Osteocyte (in vitro differentiated cells): ENCODE data around the gene ERO1A. TPM values are rescaled to one million over a fixed set of nuclear protein-coding genes. Genes with fewer than 3 reads are reported as not detected.

Experiments used
- DNase-seq: peaks from one replicate; pipeline ENCODE4 v3.0.0; 2021; ENCODE audit warnings: mixed read lengths; ENCODE audit not compliant: unreplicated experiment; ENCODE audit errors: extremely low spot score
- H3K27ac Mint-ChIP-seq: one replicate; pipeline ENCODE4 v1.8.0; 2021; ENCODE audit warnings: mild to moderate bottlenecking, mixed read lengths; ENCODE audit not compliant: unreplicated experiment
- H3K27me3 Mint-ChIP-seq: one replicate; pipeline ENCODE4 v1.8.0; 2021; ENCODE audit warnings: mixed read lengths; ENCODE audit not compliant: unreplicated experiment
- H3K36me3 Mint-ChIP-seq: one replicate; pipeline ENCODE4 v1.8.0; 2021; ENCODE audit warnings: mixed read lengths; ENCODE audit not compliant: unreplicated experiment
- H3K4me1 Mint-ChIP-seq: one replicate; pipeline ENCODE4 v1.8.0; 2021; ENCODE audit warnings: mixed read lengths; ENCODE audit not compliant: unreplicated experiment
- H3K4me3 Mint-ChIP-seq: one replicate; pipeline ENCODE4 v1.8.0; 2021; ENCODE audit warnings: mild to moderate bottlenecking, moderate library complexity, mixed read lengths; ENCODE audit not compliant: unreplicated experiment
- H3K9me3 Mint-ChIP-seq: one replicate; pipeline ENCODE4 v1.8.0; 2021; ENCODE audit warnings: mixed read lengths; ENCODE audit not compliant: unreplicated experiment
- CTCF ChIP-seq: fragments of 200-600 bp; sonication (generic); IDR thresholded peaks from 2 replicates; pipeline ENCODE4 v1.5.0; 2021; ENCODE audit warnings: antibody characterized with exemption, mild to moderate bottlenecking, moderate library complexity
- total RNA-seq: library from RNA; stranded (reverse); gene quantifications from 2 replicates; pipeline ENCODE4 v1.2.1, GENCODE V29; 2021

ERO1A gene
- total RNA-seq, 1 donor from 2014 or later: 38.5 TPM

- no peak for DNase-seq
- TF ChIP-seq CTCF: no peak
- H3K36me3 Mint-ChIP-seq: peaks cover 37% of the 10 kb centered on the region
- H3K4me1 Mint-ChIP-seq: peaks cover 2% of the 10 kb centered on the region
- H3K27me3 Mint-ChIP-seq: no peaks in the 10 kb centered on the region
- no peak overlapping the region for H3K4me3 Mint-ChIP-seq
- no peak overlapping the region for H3K27ac Mint-ChIP-seq
- H3K9me3 Mint-ChIP-seq: no peaks in the 10 kb centered on the region
Measured at GRCh38 chr14:52724360-52724644, 28.9 kb upstream of the ERO1A start.

DNA sequence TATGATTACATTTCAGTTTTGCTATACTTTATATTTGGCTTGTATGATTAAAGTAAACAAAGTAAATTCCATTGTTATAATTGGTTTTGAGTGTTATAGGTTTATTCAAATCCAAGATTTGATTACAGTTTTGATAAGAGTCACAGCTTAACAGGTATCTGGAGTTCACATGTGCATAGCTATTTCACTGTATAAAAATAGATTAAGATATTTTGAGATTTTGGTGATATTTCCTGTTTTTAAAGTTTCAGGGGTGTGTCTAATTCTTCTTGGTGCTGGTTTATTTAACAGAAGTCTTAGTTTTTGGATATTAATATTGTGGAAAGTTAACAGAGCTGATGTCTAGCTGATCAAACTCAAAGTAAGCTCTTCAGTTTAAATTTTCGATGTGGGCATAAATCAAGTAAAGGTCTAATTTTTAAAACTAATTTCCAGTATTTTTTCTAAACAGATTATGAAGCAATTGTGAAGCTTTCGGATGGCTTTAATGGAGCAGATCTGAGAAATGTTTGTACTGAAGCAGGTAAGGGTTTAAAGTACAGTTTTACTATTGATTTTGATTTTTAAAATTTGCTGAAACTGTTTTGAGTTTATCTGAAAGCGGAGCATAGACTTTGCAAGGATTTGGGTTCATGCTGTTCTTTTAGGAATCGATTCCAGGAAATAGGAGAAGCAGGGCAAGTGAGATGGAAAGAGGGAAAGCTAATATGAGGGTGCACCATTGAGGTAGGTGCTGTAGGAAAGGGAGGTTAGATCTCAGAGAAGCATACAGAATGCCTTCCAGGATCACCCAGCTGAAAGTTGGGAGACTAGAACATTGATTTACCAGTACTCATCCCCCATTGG is 28.4 kb upstream of the ERO1A start:
- TF ChIP-seq CTCF: no peak
- no peaks in the 10 kb centered on the region for H3K4me1 Mint-ChIP-seq
- H3K4me3 Mint-ChIP-seq: no peak overlapping the region
- H3K9me3 Mint-ChIP-seq: no peaks in the 10 kb centered on the region
- no peaks in the 10 kb centered on the region for H3K27me3 Mint-ChIP-seq
- peaks cover 40% of the 10 kb centered on the region for H3K36me3 Mint-ChIP-seq
- no peak overlapping the region for H3K27ac Mint-ChIP-seq
- no peak for DNase-seq

- no peak for TF ChIP-seq CTCF
- Mint-ChIP-seq H3K9me3 (no peaks in the 10 kb centered on the region), H3K4me1 (peaks cover 6% of the 10 kb centered on the region), H3K27me3 (no peaks in the 10 kb centered on the region), H3K36me3 (peaks cover 54% of the 10 kb centered on the region), H3K27ac (no peak overlapping the region), H3K4me3 (no peak overlapping the region)
- DNase-seq: no peak
Measured at GRCh38 chr14:52716155-52716554, 20.8 kb upstream of the ERO1A start.

DNA sequence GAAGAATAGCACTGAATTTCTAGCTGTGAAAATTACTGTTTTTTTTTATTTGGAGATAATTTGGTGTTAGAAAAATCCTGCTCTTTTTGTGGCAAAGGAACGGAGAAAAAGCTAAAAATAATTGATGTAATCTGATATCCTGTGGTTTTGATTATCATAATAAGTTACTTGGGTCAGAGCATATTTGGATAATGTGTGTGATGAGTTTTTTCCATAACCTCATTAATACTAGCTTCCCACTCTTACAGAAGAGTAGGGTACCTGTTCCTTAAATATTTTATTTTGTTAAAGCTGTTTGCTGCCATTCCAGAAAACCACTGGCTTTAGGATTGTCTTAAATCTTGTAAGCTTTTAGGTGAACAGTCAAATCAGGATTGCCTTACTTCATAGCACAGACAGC is 16.3 kb upstream of the ERO1A start:
- Mint-ChIP-seq H3K27me3 (no peaks in the 10 kb centered on the region), H3K36me3 (peaks cover 58% of the 10 kb centered on the region), H3K27ac (no peak overlapping the region), H3K4me1 (peaks cover 31% of the 10 kb centered on the region), H3K4me3 (no peak overlapping the region), H3K9me3 (no peaks in the 10 kb centered on the region)
- no peak for DNase-seq
- no peak for TF ChIP-seq CTCF

DNA sequence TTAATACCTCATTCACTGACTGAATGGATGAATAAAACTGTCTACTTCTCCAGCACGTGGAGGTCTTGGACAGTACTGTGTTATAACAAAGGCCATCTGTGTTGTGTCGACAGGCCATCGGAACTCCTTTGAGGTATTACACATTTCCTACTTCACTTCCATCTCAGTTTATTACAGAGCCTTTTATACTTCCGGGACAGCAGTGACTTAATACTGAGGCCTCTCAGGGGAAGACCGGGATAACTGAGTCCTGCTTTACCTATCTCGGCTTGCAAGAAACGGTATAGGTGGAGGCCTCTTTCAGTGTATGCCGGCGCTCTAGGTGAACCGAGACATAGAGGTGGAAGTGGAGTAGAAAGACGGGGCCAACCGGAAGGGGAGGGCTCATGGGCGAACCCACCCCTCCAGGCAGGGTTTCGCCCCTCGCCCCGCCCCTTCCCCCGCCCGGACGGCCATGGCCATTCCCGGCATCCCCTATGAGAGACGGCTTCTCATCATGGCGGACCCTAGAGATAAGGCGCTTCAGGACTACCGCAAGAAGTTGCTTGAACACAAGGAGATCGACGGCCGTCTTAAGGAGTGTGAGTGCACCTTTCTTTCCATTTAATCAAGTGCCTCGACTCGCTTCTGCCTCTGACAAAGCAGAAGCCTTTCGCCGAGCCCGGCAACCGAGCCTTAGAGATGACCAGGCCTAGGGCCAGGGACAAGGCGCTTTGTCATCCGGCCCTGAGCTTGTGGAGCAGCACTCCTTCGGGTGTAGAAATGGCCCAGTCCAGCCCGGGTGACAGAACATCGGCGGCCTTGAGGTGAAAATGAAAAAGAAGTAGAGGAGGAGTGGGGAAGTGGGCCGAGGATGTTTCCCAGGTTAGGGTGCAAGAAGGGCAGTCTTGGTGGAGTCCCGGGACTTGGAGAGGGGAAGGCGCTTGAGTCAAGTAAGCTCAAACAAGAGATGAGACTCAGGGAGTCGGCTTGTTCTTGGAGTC is 11.7 kb upstream of the ERO1A start, which contains the start of gene PSMC6:
TSS of gene PSMC6 (plus strand) at position 477 of the 983 bp plus-strand sequence. CDS start at position 497, 20 bp downstream.
- Mint-ChIP-seq H3K27me3 (no peaks in the 10 kb centered on the region), H3K36me3 (peaks cover 31% of the 10 kb centered on the region), H3K4me3 (peak within 1 kb of the TSS; percentile 99), H3K27ac (peak within 1 kb of the TSS; percentile 98), H3K4me1 (peaks cover 36% of the 10 kb centered on the region), H3K9me3 (no peaks in the 10 kb centered on the region)
- peak; percentile 95 for DNase-seq
- TF ChIP-seq CTCF: no peak
